Duodenal mucosa (tissue), 2 donors: ENCODE results near the gene TFAP2C.

Experiments used
- H3K27ac ChIP-seq: one replicate; pipeline ENCODE4 v1.7.0; 2013; ENCODE audit warnings: low read depth, low read length
- H3K27me3 ChIP-seq, 2 donors: one replicate each; pipeline ENCODE4 v1.7.0; 2013; ENCODE audit warnings: low read length in 2 of 2, control low read depth in 1 of 2; ENCODE audit not compliant: insufficient read depth in 2 of 2, control insufficient read depth in 1 of 2
- H3K36me3 ChIP-seq, 2 donors: one replicate each; pipeline ENCODE4 v1.7.0; 2013; ENCODE audit warnings: low read length in 2 of 2, control low read depth in 1 of 2; ENCODE audit not compliant: insufficient read depth in 2 of 2, control insufficient read depth in 1 of 2
- H3K4me1 ChIP-seq, 2 donors: one replicate each; pipeline ENCODE4 v1.7.0; 2013; ENCODE audit warnings: low read length in 2 of 2, control low read depth in 1 of 2; ENCODE audit not compliant: insufficient read depth in 2 of 2, control insufficient read depth in 1 of 2
- H3K4me3 ChIP-seq, 2 donors: one replicate each; pipeline ENCODE4 v1.7.0; 2013; ENCODE audit warnings: low read length in 2 of 2, low read depth in 1 of 2
- H3K9ac ChIP-seq, 2 donors: one replicate each; pipeline ENCODE4 v1.7.0; 2013; ENCODE audit warnings: low read length in 2 of 2, low read depth in 1 of 2
- H3K9me3 ChIP-seq, 2 donors: one replicate each; pipeline ENCODE4 v1.7.0; 2013; ENCODE audit warnings: low read length in 2 of 2, control low read depth in 1 of 2; ENCODE audit not compliant: control insufficient read depth in 1 of 2

TFAP2C gene

GRCh38 chr20:56627122-56628014, 1.7 kb upstream of the TFAP2C start:
- Histone ChIP-seq H3K9me3 (no peaks in the 10 kb centered on the region), H3K9ac (no peak overlapping the region), H3K36me3 (no peaks in the 10 kb centered on the region), H3K27ac (no peak overlapping the region), H3K4me1 (peaks cover 5 to 13% of the 10 kb centered on the region in 2 donors), H3K27me3 (peaks cover 70 to 82% of the 10 kb centered on the region in 2 donors), H3K4me3 (peak overlapping the region in 1 of 2 donors; percentile 26)

- Histone ChIP-seq H3K9ac (no peak overlapping the region), H3K27ac (no peak overlapping the region), H3K27me3 (peaks cover 74 to 84% of the 10 kb centered on the region in 2 donors), H3K36me3 (no peaks in the 10 kb centered on the region), H3K4me3 (peak overlapping the region; percentile 26), H3K4me1 (peaks cover 5 to 13% of the 10 kb centered on the region in 2 donors), H3K9me3 (no peaks in the 10 kb centered on the region)
Measured at GRCh38 chr20:56628015-56628872, 862 bp upstream of the TFAP2C start.

GRCh38 chr20:56629464-56630085, 469 bp downstream of the TFAP2C start:
- Histone ChIP-seq H3K27me3 (peaks cover 77 to 91% of the 10 kb centered on the region in 2 donors), H3K27ac (no peak overlapping the region), H3K9ac (peak overlapping the region in 1 of 2 donors; percentile 10), H3K4me3 (peak overlapping the region; percentile 55 to 63), H3K36me3 (no peaks in the 10 kb centered on the region), H3K9me3 (no peaks in the 10 kb centered on the region), H3K4me1 (peaks cover 5 to 13% of the 10 kb centered on the region in 2 donors)

- Histone ChIP-seq H3K9me3 (no peaks in the 10 kb centered on the region), H3K9ac (no peak overlapping the region), H3K4me1 (peaks cover 5 to 13% of the 10 kb centered on the region in 2 donors), H3K27ac (no peak overlapping the region), H3K36me3 (no peaks in the 10 kb centered on the region), H3K27me3 (peaks cover 78 to 86% of the 10 kb centered on the region in 2 donors), H3K4me3 (peak overlapping the region; percentile 55 to 63)
Measured at GRCh38 chr20:56630086-56630493, 984 bp downstream of the TFAP2C start.

- peaks cover 75 to 82% of the 10 kb centered on the region in 2 donors for H3K27me3 ChIP-seq
- no peak overlapping the region for H3K27ac ChIP-seq
Measured at GRCh38 chr20:56630506-56631317, 1.6 kb downstream of the TFAP2C start.

GRCh38 chr20:56631318-56631989, 2.3 kb downstream of the TFAP2C start:
- peaks cover 76 to 79% of the 10 kb centered on the region in 2 donors for H3K27me3 ChIP-seq
- no peaks in the 10 kb centered on the region for H3K9me3 ChIP-seq
- H3K27ac ChIP-seq = no peak overlapping the region
- no peak overlapping the region for H3K9ac ChIP-seq
- no peaks in the 10 kb centered on the region for H3K36me3 ChIP-seq
- peaks cover 5 to 13% of the 10 kb centered on the region in 2 donors for H3K4me1 ChIP-seq
- H3K4me3 ChIP-seq = no peak overlapping the region

More at GRCh38 chr20:56630506-56631317, 1.6 kb downstream of the TFAP2C start:
- Histone ChIP-seq H3K4me3 (no peak overlapping the region), H3K4me1 (peaks cover 5 to 13% of the 10 kb centered on the region in 2 donors), H3K9me3 (no peaks in the 10 kb centered on the region), H3K36me3 (no peaks in the 10 kb centered on the region), H3K9ac (no peak overlapping the region)

GRCh38 chr20:56631990-56632327, 2.9 kb downstream of the TFAP2C start:
- Histone ChIP-seq H3K9me3 (no peaks in the 10 kb centered on the region), H3K27me3 (peaks cover 74 to 76% of the 10 kb centered on the region in 2 donors), H3K36me3 (no peaks in the 10 kb centered on the region), H3K4me1 (peaks cover 5 to 13% of the 10 kb centered on the region in 2 donors), H3K27ac (no peak overlapping the region), H3K9ac (no peak overlapping the region), H3K4me3 (no peak overlapping the region)

GRCh38 chr20:56634307-56634706, 5.2 kb downstream of the TFAP2C start:
- Histone ChIP-seq H3K27me3 (peaks cover 53 to 57% of the 10 kb centered on the region in 2 donors), H3K9me3 (no peaks in the 10 kb centered on the region), H3K27ac (no peak overlapping the region), H3K36me3 (no peaks in the 10 kb centered on the region), H3K9ac (no peak overlapping the region), H3K4me1 (peaks cover 5 to 6% of the 10 kb centered on the region in 2 donors), H3K4me3 (no peak overlapping the region)
